ENCODE results near the gene HSPA4L. TPM values are rescaled to one million over a fixed set of nuclear protein-coding genes. Genes with fewer than 3 reads are reported as not detected.

HSPA4L gene
- under 1 TPM; 0.16 to 0.26 TPM for total RNA-seq

DNA sequence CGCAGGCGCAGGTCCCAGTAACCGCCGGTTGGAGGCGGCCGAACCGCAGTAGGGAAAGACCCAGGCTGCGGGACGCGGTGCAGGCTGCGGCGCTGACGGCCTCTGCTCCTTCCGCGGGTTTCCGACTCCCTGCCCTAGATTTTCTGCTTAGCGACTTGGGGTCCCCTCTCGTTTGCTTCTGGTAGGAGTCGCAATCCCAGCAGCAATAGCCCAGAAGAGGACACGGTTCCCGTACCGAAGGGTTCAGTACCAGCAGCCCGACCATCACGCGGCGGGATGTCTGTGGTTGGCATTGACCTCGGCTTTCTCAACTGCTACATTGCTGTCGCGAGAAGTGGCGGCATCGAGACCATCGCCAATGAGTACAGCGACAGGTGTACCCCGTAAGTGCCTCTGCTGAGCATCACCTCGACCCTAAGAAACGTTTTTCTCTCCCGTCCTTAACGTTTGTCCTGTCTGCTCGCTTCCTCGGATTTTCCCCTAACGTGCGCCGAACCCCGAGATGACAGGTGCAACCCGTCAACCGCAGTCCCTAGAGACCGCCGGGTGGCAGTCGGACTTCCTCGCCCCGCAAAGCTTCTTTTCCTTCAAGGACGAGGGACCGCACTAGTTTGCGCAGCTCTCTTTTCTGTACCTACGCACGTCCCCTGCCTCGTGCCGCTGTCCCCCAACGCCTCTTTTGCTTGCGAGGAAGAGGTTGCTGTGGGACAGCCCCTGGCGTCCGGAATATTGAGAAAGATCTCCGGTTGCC, at the start of gene HSPA4L:
Gene HSPA4L (plus strand): TSS at position 48 of the 751 bp plus-strand sequence. CDS start 229 bp downstream, at position 277.
- ATAC-seq (peak; percentile 86), DNase-seq (peak; percentile 54)
- ChIA-PET POLR2A (interaction anchor here (1.5 kb wide), 1 partner anchor 99 kb away, joined by 4 read pairs; the partner anchor contains the start of gene PLK4), CTCF (interaction anchor here (1.0 to 1.1 kb wide), 2 partner anchors 50 to 98 kb away, joined by 3 to 5 read pairs; partner anchors contain the start of gene PLK4)
- peak within 1 kb of the TSS; percentile 78 for H3K4me3 Mint-ChIP-seq
- peak within 1 kb of the TSS; percentile 47 for H3K27ac Mint-ChIP-seq
- H3K9me3 Mint-ChIP-seq (ENCODE audit: insufficient read depth) = no peaks in the 10 kb centered on the region
- H3K4me1 Mint-ChIP-seq (ENCODE audit: low read depth) = peaks cover 19% of the 10 kb centered on the region
- H3K27me3 Mint-ChIP-seq (ENCODE audit: low read depth) = peaks cover 56% of the 10 kb centered on the region
- peaks cover 5% of the 10 kb centered on the region for H3K36me3 Mint-ChIP-seq (ENCODE audit: low read depth)

DNA sequence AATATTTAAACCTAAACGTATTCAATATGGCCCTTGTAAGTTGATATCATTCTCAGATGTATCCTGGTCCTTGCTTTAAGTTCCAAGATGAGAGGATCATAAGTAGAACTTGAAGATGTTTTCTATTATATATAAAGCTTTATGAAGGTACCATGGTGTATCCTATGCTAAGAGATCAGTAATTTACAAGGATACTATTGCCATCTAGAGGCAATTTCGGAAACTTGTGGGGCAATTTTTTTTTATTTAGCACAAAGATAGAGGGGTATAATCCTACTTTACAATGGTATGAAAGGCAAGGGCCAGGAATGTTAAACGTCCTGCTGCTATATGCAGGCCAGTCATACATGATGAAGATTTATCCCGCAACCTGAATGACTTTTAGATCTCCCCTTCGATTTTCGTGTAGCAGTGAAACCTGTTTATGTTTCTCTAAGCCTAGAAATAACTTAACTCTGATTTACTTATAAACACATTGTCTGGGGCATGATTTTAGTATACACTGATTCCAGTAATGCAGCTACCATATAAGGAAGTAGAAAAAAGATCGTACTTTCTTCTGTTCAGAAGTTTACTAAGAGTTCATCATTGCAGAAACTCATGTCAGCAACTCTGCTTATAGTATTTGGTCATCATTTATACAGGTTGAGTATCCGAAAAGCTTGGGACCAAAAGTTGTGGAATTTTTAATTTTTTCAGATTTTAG, 49.3 kb upstream of the HSPA4L start:
- H3K4me1 Mint-ChIP-seq (ENCODE audit: low read depth) = no peaks in the 10 kb centered on the region
- H3K36me3 Mint-ChIP-seq (ENCODE audit: low read depth) = no peaks in the 10 kb centered on the region
- H3K4me3 Mint-ChIP-seq = no peak overlapping the region
- ATAC-seq (no peak), DNase-seq (no peak)
- ChIA-PET POLR2A (no interaction called here), CTCF (interaction anchor here (0.7 to 1.8 kb wide), 9 partner anchors 9 to 146 kb away, joined by 3 to 11 read pairs (median 5); partner anchors contain the start of gene INTU)
- no peak overlapping the region for H3K27ac Mint-ChIP-seq
- H3K9me3 Mint-ChIP-seq (ENCODE audit: insufficient read depth) = no peaks in the 10 kb centered on the region
- peaks cover 1% of the 10 kb centered on the region for H3K27me3 Mint-ChIP-seq (ENCODE audit: low read depth)

DNA sequence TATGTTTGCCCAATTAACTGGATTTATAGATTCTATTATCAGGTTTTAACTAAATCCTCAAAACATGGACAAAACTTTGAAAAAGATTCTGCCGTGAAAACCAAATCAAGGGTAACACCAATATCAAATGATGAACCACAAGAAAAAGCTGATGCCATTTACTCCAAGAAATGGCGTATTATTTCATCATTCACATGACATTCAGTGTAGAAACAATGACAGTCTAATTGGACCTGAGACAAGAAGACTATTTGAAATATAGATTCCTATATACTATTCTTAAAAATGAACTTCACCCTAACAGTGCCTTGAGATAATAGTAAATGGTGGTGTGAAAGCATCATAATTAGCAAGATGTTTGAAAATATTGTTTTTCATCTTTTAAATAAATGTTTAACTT, 47.1 kb upstream of the HSPA4L start:
- Mint-ChIP-seq H3K27ac (no peak overlapping the region), H3K9me3 (ENCODE audit: insufficient read depth) (no peaks in the 10 kb centered on the region), H3K4me1 (ENCODE audit: low read depth) (no peaks in the 10 kb centered on the region), H3K4me3 (no peak overlapping the region), H3K36me3 (ENCODE audit: low read depth) (no peaks in the 10 kb centered on the region), H3K27me3 (ENCODE audit: low read depth) (peaks cover 6% of the 10 kb centered on the region)
- ATAC-seq (no peak), DNase-seq (no peak)
- ChIA-PET CTCF (no interaction called here), POLR2A (no interaction called here)

DNA sequence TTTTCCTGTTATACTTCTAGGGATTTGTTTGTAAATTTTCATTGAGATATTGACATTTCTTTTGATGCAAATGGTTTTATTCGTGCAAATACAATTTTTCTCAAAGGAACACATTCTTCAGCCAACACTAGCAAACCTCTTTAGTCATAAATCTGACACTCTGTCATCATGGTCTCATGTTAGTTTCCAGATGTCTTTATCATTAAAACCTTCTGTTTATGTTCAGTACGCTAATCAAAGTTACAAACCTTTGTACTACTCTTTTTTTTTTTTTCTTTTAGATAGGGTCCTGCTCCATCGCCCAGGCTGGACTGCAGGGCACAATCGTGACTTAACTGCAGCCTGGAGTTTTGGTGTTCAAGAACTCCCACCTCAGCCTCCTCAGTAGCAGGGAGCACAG, 44.8 kb upstream of the HSPA4L start:
- ChIA-PET CTCF (no interaction called here), POLR2A (no interaction called here)
- no peaks in the 10 kb centered on the region for H3K4me1 Mint-ChIP-seq (ENCODE audit: low read depth)
- DNase-seq (no peak), ATAC-seq (no peak)
- H3K27me3 Mint-ChIP-seq (ENCODE audit: low read depth) = peaks cover 6% of the 10 kb centered on the region
- no peak overlapping the region for H3K4me3 Mint-ChIP-seq
- no peak overlapping the region for H3K27ac Mint-ChIP-seq
- H3K9me3 Mint-ChIP-seq (ENCODE audit: insufficient read depth) = no peaks in the 10 kb centered on the region
- H3K36me3 Mint-ChIP-seq (ENCODE audit: low read depth) = no peaks in the 10 kb centered on the region

DNA sequence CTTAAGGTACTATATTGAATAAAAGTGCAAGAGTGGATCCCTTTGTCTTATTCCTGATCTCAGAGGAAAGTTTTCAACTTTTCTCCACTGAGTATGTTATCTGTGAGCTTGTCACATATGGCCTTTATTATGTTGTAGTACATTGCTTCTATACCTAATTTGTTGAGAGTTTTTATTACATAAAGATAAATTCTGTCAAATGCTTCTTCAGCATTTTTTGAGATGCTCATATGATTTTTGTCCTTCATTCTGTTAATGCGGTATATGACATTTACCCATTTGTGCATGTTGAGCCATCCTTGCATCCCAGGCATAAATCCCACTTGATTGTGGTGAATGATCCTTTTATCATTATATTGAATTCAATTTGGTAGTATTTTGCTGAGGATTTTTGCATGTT, 40.9 kb upstream of the HSPA4L start:
- ChIA-PET POLR2A (no interaction called here), CTCF (no interaction called here)
- DNase-seq (no peak), ATAC-seq (no peak)
- no peaks in the 10 kb centered on the region for H3K4me1 Mint-ChIP-seq (ENCODE audit: low read depth)
- H3K4me3 Mint-ChIP-seq = no peak overlapping the region
- no peaks in the 10 kb centered on the region for H3K36me3 Mint-ChIP-seq (ENCODE audit: low read depth)
- H3K27me3 Mint-ChIP-seq (ENCODE audit: low read depth) = peaks cover 10% of the 10 kb centered on the region
- no peaks in the 10 kb centered on the region for H3K9me3 Mint-ChIP-seq (ENCODE audit: insufficient read depth)
- H3K27ac Mint-ChIP-seq = no peak overlapping the region

DNA sequence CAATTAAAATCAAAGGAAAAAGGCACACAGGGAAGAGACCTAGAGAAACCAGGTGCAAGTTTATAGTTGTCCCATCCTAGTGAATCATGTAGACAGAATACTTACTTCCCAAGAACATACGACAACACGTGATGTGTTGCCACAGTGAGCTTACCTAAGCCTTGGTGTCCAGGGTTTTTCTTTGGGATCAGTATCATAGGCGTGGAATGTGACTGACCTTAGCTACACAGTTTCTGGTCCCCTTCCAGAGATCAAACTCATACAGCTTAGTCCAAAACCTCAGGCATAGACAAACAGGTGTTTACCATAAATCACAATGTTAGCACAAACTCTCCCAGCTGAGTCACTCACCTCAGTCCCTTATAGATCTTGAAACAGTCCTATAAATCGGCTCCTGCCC, 34.2 kb upstream of the HSPA4L start:
- peaks cover 4% of the 10 kb centered on the region for H3K9me3 Mint-ChIP-seq (ENCODE audit: insufficient read depth)
- H3K27me3 Mint-ChIP-seq (ENCODE audit: low read depth) = peaks cover 6% of the 10 kb centered on the region
- H3K27ac Mint-ChIP-seq = no peak overlapping the region
- no peak for DNase-seq
- no peaks in the 10 kb centered on the region for H3K36me3 Mint-ChIP-seq (ENCODE audit: low read depth)
- no peak overlapping the region for H3K4me3 Mint-ChIP-seq
- CTCF ChIA-PET = no interaction called here
- no peak for ATAC-seq
- no peaks in the 10 kb centered on the region for H3K4me1 Mint-ChIP-seq (ENCODE audit: low read depth)
- POLR2A ChIA-PET = no interaction called here

DNA sequence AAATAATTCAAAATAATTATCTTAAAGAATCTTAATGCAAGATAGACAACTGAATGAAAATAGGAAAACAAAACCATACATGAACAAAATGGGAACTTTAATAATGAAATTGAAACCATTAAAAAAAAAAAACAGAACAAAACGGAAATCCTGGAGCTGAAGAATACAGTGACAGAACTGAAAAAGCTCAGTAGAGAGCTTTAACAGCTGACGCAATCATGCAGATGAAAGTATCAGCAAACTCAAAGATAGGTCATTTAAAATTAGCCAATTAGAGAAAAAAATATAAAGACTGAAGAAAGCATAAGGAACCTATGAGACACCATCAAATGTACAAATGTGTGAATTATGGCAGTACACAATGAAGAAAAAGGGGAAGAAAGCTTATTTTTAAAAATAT, 33.2 kb upstream of the HSPA4L start:
- H3K27me3 Mint-ChIP-seq (ENCODE audit: low read depth) = peaks cover 6% of the 10 kb centered on the region
- H3K4me3 Mint-ChIP-seq = no peak overlapping the region
- no peak for DNase-seq
- no peaks in the 10 kb centered on the region for H3K4me1 Mint-ChIP-seq (ENCODE audit: low read depth)
- no peaks in the 10 kb centered on the region for H3K36me3 Mint-ChIP-seq (ENCODE audit: low read depth)
- POLR2A ChIA-PET = no interaction called here
- H3K9me3 Mint-ChIP-seq (ENCODE audit: insufficient read depth) = peaks cover 4% of the 10 kb centered on the region
- ATAC-seq = no peak
- H3K27ac Mint-ChIP-seq = no peak overlapping the region
- CTCF ChIA-PET = no interaction called here

DNA sequence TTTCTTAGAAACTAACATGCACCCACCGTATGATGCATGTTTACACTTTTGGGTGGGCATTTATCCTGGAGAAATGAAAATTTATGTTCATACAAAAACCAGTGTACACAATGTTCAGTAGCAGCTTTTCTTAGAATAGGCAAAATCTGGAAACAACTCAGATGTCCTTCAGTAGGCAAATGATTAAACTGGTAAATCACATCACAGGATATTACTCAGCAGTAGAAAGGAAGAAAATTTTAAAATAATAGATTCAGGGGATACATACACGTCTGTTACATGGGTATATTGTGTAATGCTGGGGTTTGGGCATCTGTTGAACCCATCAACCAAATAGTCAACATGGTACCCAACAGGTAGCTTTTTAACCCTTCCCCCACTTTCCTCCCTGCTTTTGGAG, 25.2 kb upstream of the HSPA4L start:
- POLR2A ChIA-PET = no interaction called here
- Mint-ChIP-seq H3K4me1 (ENCODE audit: low read depth) (no peaks in the 10 kb centered on the region), H3K27me3 (ENCODE audit: low read depth) (peaks cover 3% of the 10 kb centered on the region), H3K27ac (no peak overlapping the region), H3K9me3 (ENCODE audit: insufficient read depth) (no peaks in the 10 kb centered on the region), H3K4me3 (no peak overlapping the region), H3K36me3 (ENCODE audit: low read depth) (no peaks in the 10 kb centered on the region)
- ATAC-seq (no peak), DNase-seq (no peak)
- CTCF ChIA-PET = no interaction called here

DNA sequence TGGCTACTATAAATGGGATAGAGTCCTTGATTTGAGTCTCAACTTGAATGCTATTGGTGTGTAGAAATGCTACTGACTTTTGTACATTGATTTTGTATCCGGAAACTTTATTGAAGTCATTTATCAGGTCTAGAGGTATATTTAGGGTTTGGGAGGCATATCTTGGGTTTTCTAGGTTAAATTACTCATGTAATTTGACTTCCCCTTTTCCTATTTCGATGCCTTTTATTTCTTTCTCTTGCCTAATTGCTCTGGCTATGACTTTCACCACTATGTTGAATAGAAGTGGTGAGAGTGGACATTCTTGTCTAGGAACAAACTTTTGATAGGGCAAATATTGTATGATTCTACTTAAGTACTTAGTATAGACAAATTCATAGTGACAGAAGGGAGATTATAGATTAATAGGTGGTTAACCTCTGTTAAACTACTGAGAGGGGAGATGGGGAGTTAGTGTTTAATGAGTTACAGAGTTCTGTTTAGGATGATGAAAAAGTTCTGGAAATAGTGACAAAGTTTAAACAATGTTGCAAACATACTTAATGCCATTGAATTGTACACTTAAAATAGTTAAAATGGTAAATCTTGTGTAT, 22.8 kb upstream of the HSPA4L start:
- no peak overlapping the region for H3K4me3 Mint-ChIP-seq
- no peaks in the 10 kb centered on the region for H3K9me3 Mint-ChIP-seq (ENCODE audit: insufficient read depth)
- ATAC-seq (no peak), DNase-seq (no peak)
- no peaks in the 10 kb centered on the region for H3K4me1 Mint-ChIP-seq (ENCODE audit: low read depth)
- H3K36me3 Mint-ChIP-seq (ENCODE audit: low read depth) = no peaks in the 10 kb centered on the region
- peaks cover 3% of the 10 kb centered on the region for H3K27me3 Mint-ChIP-seq (ENCODE audit: low read depth)
- ChIA-PET CTCF (no interaction called here), POLR2A (no interaction called here)
- no peak overlapping the region for H3K27ac Mint-ChIP-seq

DNA sequence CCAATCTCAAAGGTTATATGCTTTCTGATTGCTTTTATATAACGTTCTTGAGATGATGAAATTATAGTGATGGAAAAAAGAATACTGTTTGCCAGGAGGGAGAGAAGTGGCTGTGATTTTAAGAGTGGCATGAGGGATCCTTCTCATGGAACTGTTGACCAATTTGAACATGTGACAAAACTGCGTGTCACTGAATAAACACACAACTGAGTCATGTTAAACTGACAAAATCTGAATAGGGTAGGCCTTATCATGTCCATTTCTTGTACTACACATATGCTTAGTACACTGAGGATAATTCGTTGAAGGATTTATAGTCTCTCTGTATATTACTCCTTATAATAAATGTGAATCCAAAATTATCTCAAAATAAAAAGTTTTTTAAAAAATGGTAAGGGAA, 22.2 kb upstream of the HSPA4L start:
- ChIA-PET CTCF (no interaction called here), POLR2A (no interaction called here)
- Mint-ChIP-seq H3K27ac (no peak overlapping the region), H3K4me1 (ENCODE audit: low read depth) (no peaks in the 10 kb centered on the region), H3K4me3 (no peak overlapping the region), H3K9me3 (ENCODE audit: insufficient read depth) (no peaks in the 10 kb centered on the region), H3K36me3 (ENCODE audit: low read depth) (no peaks in the 10 kb centered on the region), H3K27me3 (ENCODE audit: low read depth) (peaks cover 3% of the 10 kb centered on the region)
- DNase-seq (no peak), ATAC-seq (no peak)

DNA sequence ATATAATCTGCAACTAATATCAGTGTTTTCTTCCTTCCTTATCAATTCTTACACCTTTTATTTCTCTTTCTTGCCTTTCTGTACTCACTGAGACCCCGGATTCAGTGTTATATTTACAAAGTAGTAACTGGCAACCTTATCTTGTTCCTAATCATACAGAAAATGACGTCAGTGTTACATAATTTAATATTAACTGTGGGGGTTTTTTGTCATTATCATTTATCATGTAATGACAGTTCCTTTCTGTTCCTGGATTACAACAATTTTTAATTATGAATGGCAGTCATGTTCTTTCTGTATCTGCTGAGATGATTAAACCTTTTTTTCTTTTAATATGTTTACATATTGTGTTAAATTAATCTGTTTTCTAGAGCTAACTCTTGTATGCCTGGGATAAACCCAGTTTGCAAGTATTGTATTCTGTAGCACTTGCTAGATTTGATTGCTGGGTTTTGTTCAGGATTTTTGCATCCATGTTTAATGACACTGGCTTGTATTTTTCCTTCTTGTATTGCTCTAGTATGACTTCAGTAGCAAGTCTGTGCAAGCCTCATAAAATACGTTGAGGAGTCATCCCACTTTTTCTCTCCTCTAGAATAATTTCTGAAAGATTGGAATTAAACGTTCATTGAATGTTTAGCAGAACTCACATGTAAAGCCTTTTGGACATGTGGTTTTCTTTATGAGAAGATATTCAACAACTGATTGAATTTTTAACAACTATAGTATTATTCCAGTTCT, 10.4 kb upstream of the HSPA4L start:
- H3K27ac Mint-ChIP-seq = no peak overlapping the region
- no peak overlapping the region for H3K4me3 Mint-ChIP-seq
- DNase-seq (no peak), ATAC-seq (no peak)
- H3K27me3 Mint-ChIP-seq (ENCODE audit: low read depth) = peaks cover 26% of the 10 kb centered on the region
- no peaks in the 10 kb centered on the region for H3K4me1 Mint-ChIP-seq (ENCODE audit: low read depth)
- no peaks in the 10 kb centered on the region for H3K36me3 Mint-ChIP-seq (ENCODE audit: low read depth)
- POLR2A ChIA-PET = no interaction called here
- CTCF ChIA-PET = no interaction called here
- H3K9me3 Mint-ChIP-seq (ENCODE audit: insufficient read depth) = no peaks in the 10 kb centered on the region

All from activated CD8-positive, alpha-beta T cell treated with anti-CD3 and anti-CD28 coated beads, Interleukin-2, amount 10 ng/mL, durations not matched to agents 7 days and 5 days (primary cell).